Transverse colon (tissue), 4 donors: Measurements from ENCODE around the gene GGT1.
"Not testable (repeated sequence)": the region's sequence is repeated elsewhere in the genome, so short reads cannot be mapped to it uniquely, and the experiment has no call there.

Experiments
- POLR2A ChIP-seq: fragments of 450-650 bp; IDR thresholded peaks from one replicate; pipeline ENCODE4 v1.6.1; 2016; ENCODE audit warnings: antibody characterized with exemption, mild to moderate bottlenecking, moderate library complexity
- POLR2AphosphoS5 ChIP-seq, 3 donors: sonication (generic); formaldehyde crosslinking; IDR thresholded peaks; one replicate each; pipeline ENCODE4 v1.6.1; 2016; ENCODE audit warnings: antibody characterized with exemption in 3 of 3
- TF ChIP-seq, protein P1 (sequence below), 5 experiments: fragments of 200-600 bp in 3 of 5; fragments of 450-650 bp in 2 of 5; sonication (generic) in 3 of 5; IDR thresholded peaks; 1 replicate in 2 of 5; 2 replicates in 3 of 5; pipeline ENCODE4 v1.5.1; 2016 to 2017; ENCODE audit warnings: antibody characterized with exemption in 5 of 5, inconsistent platforms in 3 of 5, mild to moderate bottlenecking in 2 of 5, moderate library complexity in 1 of 5

DNA sequence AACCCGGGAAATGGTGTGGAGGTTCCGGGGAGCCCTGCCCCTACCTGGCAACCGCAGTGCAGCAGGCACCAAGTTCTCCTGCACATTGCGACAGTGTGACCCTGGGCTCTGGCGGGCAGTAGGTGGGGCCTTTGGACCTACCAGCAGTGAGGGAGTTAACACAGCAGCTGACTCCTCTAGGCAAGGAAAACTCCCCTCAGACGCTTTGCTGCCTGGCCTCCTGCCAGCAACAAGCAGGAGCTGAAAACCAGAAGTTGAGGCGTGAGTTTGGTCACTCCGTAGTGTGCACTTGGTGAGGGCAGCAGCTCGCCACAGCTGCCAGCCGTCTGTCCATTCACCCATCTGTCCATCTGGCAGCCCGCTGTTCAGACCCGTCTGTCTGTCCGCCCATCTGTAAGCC lies 29.6 kb downstream of the GGT1 start:
- TF ChIP-seq POLR2AphosphoS5 (IDR thresholded peaks at IDR 0.05); POLR2A: not testable (repeated sequence)
- TF ChIP-seq, protein P1, sequence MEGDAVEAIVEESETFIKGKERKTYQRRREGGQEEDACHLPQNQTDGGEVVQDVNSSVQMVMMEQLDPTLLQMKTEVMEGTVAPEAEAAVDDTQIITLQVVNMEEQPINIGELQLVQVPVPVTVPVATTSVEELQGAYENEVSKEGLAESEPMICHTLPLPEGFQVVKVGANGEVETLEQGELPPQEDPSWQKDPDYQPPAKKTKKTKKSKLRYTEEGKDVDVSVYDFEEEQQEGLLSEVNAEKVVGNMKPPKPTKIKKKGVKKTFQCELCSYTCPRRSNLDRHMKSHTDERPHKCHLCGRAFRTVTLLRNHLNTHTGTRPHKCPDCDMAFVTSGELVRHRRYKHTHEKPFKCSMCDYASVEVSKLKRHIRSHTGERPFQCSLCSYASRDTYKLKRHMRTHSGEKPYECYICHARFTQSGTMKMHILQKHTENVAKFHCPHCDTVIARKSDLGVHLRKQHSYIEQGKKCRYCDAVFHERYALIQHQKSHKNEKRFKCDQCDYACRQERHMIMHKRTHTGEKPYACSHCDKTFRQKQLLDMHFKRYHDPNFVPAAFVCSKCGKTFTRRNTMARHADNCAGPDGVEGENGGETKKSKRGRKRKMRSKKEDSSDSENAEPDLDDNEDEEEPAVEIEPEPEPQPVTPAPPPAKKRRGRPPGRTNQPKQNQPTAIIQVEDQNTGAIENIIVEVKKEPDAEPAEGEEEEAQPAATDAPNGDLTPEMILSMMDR (IDR thresholded peaks at IDR 0.05) = not testable (repeated sequence)
